ENCODE results near the gene BTBD18. TPM values are rescaled to one million over a fixed set of nuclear protein-coding genes. Genes with fewer than 3 reads are reported as not detected.

Gene BTBD18
- total RNA-seq, 1 donor from 2014 or later = not detected

GRCh38 chr11:57764972-57765371 is 13.4 kb upstream of the BTBD18 start:
- Mint-ChIP-seq H3K36me3 (ENCODE audit: unreplicated experiment) (no peaks in the 10 kb centered on the region), H3K9me3 (ENCODE audit: unreplicated experiment) (peaks cover 18% of the 10 kb centered on the region), H3K27ac (ENCODE audit: unreplicated experiment) (peak overlapping the region; percentile 99), H3K4me1 (ENCODE audit: low read depth, unreplicated experiment) (peaks cover 19% of the 10 kb centered on the region), H3K4me3 (ENCODE audit: unreplicated experiment) (peak overlapping the region; percentile 96), H3K27me3 (ENCODE audit: unreplicated experiment) (peaks cover 5% of the 10 kb centered on the region)
- DNase-seq = no peak
- no peak for TF ChIP-seq CTCF (IDR thresholded peaks at IDR 0.05; ENCODE audit: partially characterized antibody, unreplicated experiment)

- peak overlapping the region; percentile 96 for H3K4me3 Mint-ChIP-seq (ENCODE audit: unreplicated experiment)
- peak overlapping the region; percentile 99 for H3K27ac Mint-ChIP-seq (ENCODE audit: unreplicated experiment)
- no peak for DNase-seq
- TF ChIP-seq CTCF (IDR thresholded peaks at IDR 0.05; ENCODE audit: partially characterized antibody, unreplicated experiment) = no peak
- no peaks in the 10 kb centered on the region for H3K36me3 Mint-ChIP-seq (ENCODE audit: unreplicated experiment)
- H3K27me3 Mint-ChIP-seq (ENCODE audit: unreplicated experiment) = peaks cover 3% of the 10 kb centered on the region
- H3K9me3 Mint-ChIP-seq (ENCODE audit: unreplicated experiment) = peaks cover 15% of the 10 kb centered on the region
- H3K4me1 Mint-ChIP-seq (ENCODE audit: low read depth, unreplicated experiment) = peaks cover 16% of the 10 kb centered on the region
Observed at GRCh38 chr11:57764566-57764965, 12.9 kb upstream of the BTBD18 start.

- Mint-ChIP-seq H3K9me3 (ENCODE audit: unreplicated experiment) (peaks cover 14% of the 10 kb centered on the region), H3K27ac (ENCODE audit: unreplicated experiment) (peak overlapping the region; percentile 99), H3K4me3 (ENCODE audit: unreplicated experiment) (peak overlapping the region; percentile 96), H3K36me3 (ENCODE audit: unreplicated experiment) (no peaks in the 10 kb centered on the region), H3K27me3 (ENCODE audit: unreplicated experiment) (peaks cover 3% of the 10 kb centered on the region), H3K4me1 (ENCODE audit: low read depth, unreplicated experiment) (peaks cover 13% of the 10 kb centered on the region)
- DNase-seq = peak; percentile 39
- TF ChIP-seq CTCF (IDR thresholded peaks at IDR 0.05; ENCODE audit: partially characterized antibody, unreplicated experiment) = no peak
Observed at GRCh38 chr11:57764021-57764420, 12.4 kb upstream of the BTBD18 start.

GRCh38 chr11:57763568-57763967 is 11.9 kb upstream of the BTBD18 start:
- peaks cover 3% of the 10 kb centered on the region for H3K27me3 Mint-ChIP-seq (ENCODE audit: unreplicated experiment)
- peak overlapping the region; percentile 96 for H3K4me3 Mint-ChIP-seq (ENCODE audit: unreplicated experiment)
- H3K9me3 Mint-ChIP-seq (ENCODE audit: unreplicated experiment) = peaks cover 14% of the 10 kb centered on the region
- peak overlapping the region; percentile 99 for H3K27ac Mint-ChIP-seq (ENCODE audit: unreplicated experiment)
- peak; percentile 38 for TF ChIP-seq CTCF (IDR thresholded peaks at IDR 0.05; ENCODE audit: partially characterized antibody, unreplicated experiment)
- H3K4me1 Mint-ChIP-seq (ENCODE audit: low read depth, unreplicated experiment) = peaks cover 13% of the 10 kb centered on the region
- no peaks in the 10 kb centered on the region for H3K36me3 Mint-ChIP-seq (ENCODE audit: unreplicated experiment)
- no peak for DNase-seq

GRCh38 chr11:57762235-57762861 is 10.7 kb upstream of the BTBD18 start:
- Mint-ChIP-seq H3K27ac (ENCODE audit: unreplicated experiment) (peak overlapping the region; percentile 99), H3K9me3 (ENCODE audit: unreplicated experiment) (peaks cover 15% of the 10 kb centered on the region)

More at GRCh38 chr11:57762235-57762861, 10.7 kb upstream of the BTBD18 start:
- H3K4me1 Mint-ChIP-seq (ENCODE audit: low read depth, unreplicated experiment) = peaks cover 11% of the 10 kb centered on the region
- peak; percentile 26 for DNase-seq
- TF ChIP-seq CTCF (IDR thresholded peaks at IDR 0.05; ENCODE audit: partially characterized antibody, unreplicated experiment) = no peak
- H3K27me3 Mint-ChIP-seq (ENCODE audit: unreplicated experiment) = peaks cover 6% of the 10 kb centered on the region
- H3K4me3 Mint-ChIP-seq (ENCODE audit: unreplicated experiment) = peak overlapping the region; percentile 96
- H3K36me3 Mint-ChIP-seq (ENCODE audit: unreplicated experiment) = no peaks in the 10 kb centered on the region

All from glutamatergic neuron (in vitro differentiated cells).